K562 (cell line): ENCODE data around the gene HDAC5. TPM values are rescaled to one million over a fixed set of nuclear protein-coding genes. Genes with fewer than 3 reads are reported as not detected.
A peak's percentile ranks its signal among the peaks of the same experiment; 100 is the strongest.

ENCODE experiments used
- ATAC-seq: fragments of 200-7000 bp; cut with Tn5 transposase; 3 replicates; pipeline ENCODE4 v1.9.1; 2020; ENCODE audit warnings: moderate library complexity
- BruUV-seq: library from RNA; stranded (reverse); fragments of 400-500 nt; replicated peaks from 2 replicates; lab custom pipeline; 2021; lab: Mats Ljungman, UMichigan
- CTCF ChIA-PET: fragments of 300-600 bp; formaldehyde crosslinking; extraction: SDS; loops from one replicate; lab custom pipeline; 2021; ENCODE audit warnings: low intra/inter-chr PET ratio; lab: Yijun Ruan, JAX
- POLR2A ChIA-PET: fragments of 300-600, 350-650 bp; sonication (Branson Sonifier 250); formaldehyde crosslinking; extraction: SDS; loops from one replicate; lab custom pipeline; 2021; ENCODE audit warnings: antibody characterized with exemption, inconsistent platforms; lab: Yijun Ruan, JAX
- DNase-seq, 4 experiments: peaks; one replicate each; pipeline versions ENCODE4 v3.0.0 to v3.0.0-alpha.2; 2011 to 2018; ENCODE audit warnings: low spot score in 3 of 4, mixed read lengths in 3 of 4; ENCODE audit errors: extremely low read depth in 1 of 4
- FAIRE-seq: peaks from 2 replicates; lab custom pipeline; 2011; peaks lifted over from hg19 to GRCh38; lab: Jason Lieb, UNC
- H2AFZ ChIP-seq: 2 replicates; pipeline ENCODE4 v1.6.0; 2011; ENCODE audit warnings: low read depth, low read length, control low read depth, inconsistent platforms
- H3K27ac ChIP-seq: fragments of 200-600 bp; 3 replicates; pipeline ENCODE4 v1.8.0; 2011; ENCODE audit warnings: low read depth, mild to moderate bottlenecking, control low read depth, inconsistent platforms, low read length, moderate library complexity, mixed read lengths; ENCODE audit errors: extremely low read depth
- H3K27me3 ChIP-seq, 2 experiments: fragments of 300-600 bp in 1 of 2; 2 replicates in 1 of 2; 3 replicates in 1 of 2; pipeline versions ENCODE4 v1.6.0 to v1.8.0; 2011; ENCODE audit warnings: inconsistent platforms in 2 of 2, low read length in 2 of 2, mild to moderate bottlenecking in 1 of 2, mixed read lengths in 1 of 2, moderate library complexity in 1 of 2; ENCODE audit not compliant: control insufficient read depth in 2 of 2, insufficient read depth in 2 of 2
- H3K36me3 ChIP-seq: fragments of 300-600 bp; 3 replicates; pipeline ENCODE4 v1.8.0; 2011; ENCODE audit warnings: mild to moderate bottlenecking, low read length, inconsistent platforms; ENCODE audit not compliant: control insufficient read depth, insufficient read depth
- H3K4me1 ChIP-seq, 2 experiments: fragments of 200-600 bp in 1 of 2; replicated peaks in 1 of 2; 2 replicates in 1 of 2; 3 replicates in 1 of 2; pipeline versions ENCODE4 v1.5.1 to v1.8.0; 2011; ENCODE audit warnings: inconsistent platforms in 2 of 2, low read length in 2 of 2, mild to moderate bottlenecking in 1 of 2, mixed read lengths in 1 of 2, moderate library complexity in 1 of 2; ENCODE audit not compliant: control insufficient read depth in 2 of 2, insufficient read depth in 2 of 2
- H3K4me2 ChIP-seq: 2 replicates; pipeline ENCODE4 v1.6.1; 2011; ENCODE audit warnings: low read length, control low read depth, inconsistent platforms, mixed read lengths; ENCODE audit not compliant: insufficient read depth
- H3K4me3 ChIP-seq: fragments of 200-600 bp; sonication (generic), shearing (Covaris generic); 2 replicates; pipeline ENCODE4 v1.5.1; 2016; ENCODE audit warnings: control low read depth, inconsistent platforms
- H3K79me2 ChIP-seq: fragments of 200-600 bp; 3 replicates; pipeline ENCODE4 v1.8.0; 2011; ENCODE audit warnings: low read length, inconsistent platforms; ENCODE audit not compliant: control insufficient read depth, insufficient read depth
- H3K9ac ChIP-seq, 2 experiments: 2 replicates each; pipeline versions ENCODE4 v1.6.0 to v1.6.1; 2011; ENCODE audit warnings: low read depth in 2 of 2, low read length in 2 of 2, control low read depth in 1 of 2, inconsistent platforms in 1 of 2, mild to moderate bottlenecking in 1 of 2, mixed read lengths in 1 of 2; ENCODE audit not compliant: insufficient read depth in 1 of 2
- H3K9me1 ChIP-seq: one replicate; pipeline ENCODE4 v1.6.0; 2011; ENCODE audit warnings: inconsistent platforms, mild to moderate bottlenecking, low read length, moderate library complexity; ENCODE audit not compliant: control insufficient read depth, insufficient read depth
- H3K9me3 ChIP-seq: replicated peaks from 2 replicates; pipeline ENCODE4 v1.5.1; 2011; ENCODE audit warnings: low read depth, low read length, inconsistent platforms; ENCODE audit not compliant: control insufficient read depth, insufficient read depth
- H4K20me1 ChIP-seq: replicated peaks from 2 replicates; pipeline ENCODE4 v1.6.1; 2011; ENCODE audit warnings: low read length, inconsistent platforms, mixed read lengths; ENCODE audit not compliant: control insufficient read depth, insufficient read depth
- BRD4 ChIP-seq: fragments of 200-600 bp; sonication (generic); IDR thresholded peaks from 2 replicates; pipeline ENCODE4 v1.6.1; 2017; ENCODE audit warnings: inconsistent platforms
- FOXJ2 ChIP-seq: fragments of 200-800 bp; sonication (Bioruptor generic); IDR thresholded peaks from 2 replicates; pipeline ENCODE4 v1.6.1; 2016; ENCODE audit warnings: missing genetic modification characterization, missing compliant biosample characterization
- GABPA ChIP-seq: fragments of 200-800 bp; sonication (Bioruptor generic); conservative IDR thresholded peaks from 2 replicates; pipeline ENCODE4 v1.6.1; 2016; ENCODE audit warnings: low read depth, missing genetic modification characterization, missing compliant biosample characterization
- HCFC1 ChIP-seq: IDR thresholded peaks from 2 replicates; pipeline ENCODE4 v1.6.1; 2012; ENCODE audit warnings: low read depth, low read length, improper control_type of control experiment
- KDM5B ChIP-seq: fragments of 200-600 bp; sonication (generic); IDR thresholded peaks from 2 replicates; pipeline ENCODE4 v1.6.1; 2012; ENCODE audit warnings: low read depth, mild to moderate bottlenecking, moderate library complexity, low read length, control low read depth, inconsistent platforms; ENCODE audit not compliant: insufficient replicate concordance
- KLF10 ChIP-seq: fragments of 250-450 bp; sonication (Bioruptor Pico); IDR thresholded peaks from 2 replicates; pipeline ENCODE4 v1.6.1; 2021; ENCODE audit warnings: matching md5 sums
- NFE2 ChIP-seq: IDR thresholded peaks from 2 replicates; pipeline ENCODE4 v1.6.1; 2014; ENCODE audit warnings: antibody characterized with exemption, low read depth
- NFIX ChIP-seq: fragments of 250-450 bp; sonication (Bioruptor Pico); IDR thresholded peaks from 2 replicates; pipeline ENCODE4 v1.4.0; 2020; ENCODE audit warnings: low read depth, mild to moderate bottlenecking, moderate library complexity
- PCBP2 ChIP-seq: fragments of 200-400 bp; formaldehyde crosslinking; IDR thresholded peaks from 2 replicates; pipeline ENCODE4 v1.6.1; 2018; ENCODE audit warnings: low read length, low read depth, mild to moderate bottlenecking, moderate library complexity; ENCODE audit not compliant: poor library complexity, severe bottlenecking
- SMAD4 ChIP-seq: fragments of 250-450 bp; sonication (Bioruptor Pico); conservative IDR thresholded peaks from 2 replicates; pipeline ENCODE4 v1.8.0; 2021; ENCODE audit warnings: inconsistent platforms, mild to moderate bottlenecking, moderate library complexity
- TFAM ChIP-seq: fragments of 250-450 bp; sonication (Bioruptor Pico); conservative IDR thresholded peaks from 2 replicates; pipeline ENCODE4 v1.5.0; 2021; ENCODE audit warnings: mild to moderate bottlenecking, moderate library complexity
- TRIM24 ChIP-seq, 2 experiments: fragments of 450-650 bp; IDR thresholded peaks; 2 replicates each; pipeline ENCODE4 v1.6.1; 2016
- VEZF1 ChIP-seq: fragments of 200-800 bp; sonication (Bioruptor generic); IDR thresholded peaks from 2 replicates; pipeline ENCODE4 v1.6.1; 2017; ENCODE audit warnings: missing genetic modification characterization, missing compliant biosample characterization
- ZNF24 ChIP-seq: fragments of 450-650 bp; IDR thresholded peaks from 2 replicates; pipeline ENCODE4 v1.6.1; 2016
- ZNF408 ChIP-seq: fragments of 250-450 bp; sonication (Bioruptor Pico); IDR thresholded peaks from 2 replicates; pipeline ENCODE4 v1.4.0; 2020; ENCODE audit warnings: low read depth, mild to moderate bottlenecking, moderate library complexity
- ZNF561 ChIP-seq: fragments of 450-650 bp; formaldehyde crosslinking; conservative IDR thresholded peaks from 2 replicates; pipeline ENCODE4 v1.4.0; 2020; ENCODE audit warnings: mild to moderate bottlenecking, moderate library complexity
- WGBS: fragments of 100-300 bp; shearing (Covaris generic); methylation state at CpG from one replicate; pipeline ENCODE4 v1.1.6; 2016; ENCODE audit warnings: low coverage, mixed read lengths; ENCODE audit not compliant: insufficient coverage; ENCODE audit errors: missing lambda C conversion rate; 5-methylcytosine and 5-hydroxymethylcytosine counted together
- in situ Hi-C: fragments of 300-500 bp; cut with MboI; formaldehyde crosslinking; loops from 4 replicates; pipeline ENCODE4 v1.15.0; 2018; ENCODE audit warnings: inconsistent platforms, mixed read lengths
- intact Hi-C: fragments of 100-400 bp; cut with micrococcal nuclease; formaldehyde crosslinking; loops from 2 replicates; pipeline ENCODE4 v1.14.2; 2022
- polyA plus RNA-seq, 8 experiments: library from polyadenylated mRNA; depleted of rRNA in 4 of 8; stranded (reverse) in 5 of 8; unstranded in 3 of 8; fragments of >200 nt; fragmentation: Nextera tagmentation in 2 of 8; fragmentation: Illumina TruSeq in 1 of 8; extraction: Ambion mirVana in 2 of 8; extraction: Trizol in 1 of 8; gene quantifications; 2 replicates each; pipeline versions ENCODE4 v1.2.1 to v1.2.3, GENCODE V29; 2011 to 2014; ENCODE audit warnings: inconsistent platforms in 1 of 8, missing spikeins in 1 of 8
- total RNA-seq, 7 experiments: library from RNA; depleted of rRNA in 6 of 7; stranded (reverse); fragments of >200 nt in 6 of 7; fragmentation: Illumina TruSeq in 2 of 7; extraction: Trizol in 2 of 7; gene quantifications; 2 replicates each; pipeline versions ENCODE4 v1.2.1 to v1.2.3, GENCODE V29; 2011 to 2021; ENCODE audit warnings: low replicate concordance in 1 of 7
- TF ChIP-seq, protein P1 (sequence below): fragments of 450-650 bp; IDR thresholded peaks from one replicate; pipeline ENCODE4 v1.6.1; 2018; ENCODE audit warnings: mild to moderate bottlenecking, moderate library complexity; ENCODE audit not compliant: partially characterized antibody
- TF ChIP-seq, protein P2 (sequence below): sonication (generic); formaldehyde crosslinking; IDR thresholded peaks from 2 replicates; pipeline ENCODE4 v1.8.0; 2022; ENCODE audit warnings: missing genetic modification reagents, mild to moderate bottlenecking, moderate library complexity, borderline replicate concordance
- TF ChIP-seq, protein P3 (sequence below): sonication (generic); formaldehyde crosslinking; IDR thresholded peaks from 2 replicates; pipeline ENCODE4 v1.9.0; 2022; ENCODE audit warnings: mild to moderate bottlenecking, missing genetic modification reagents

HDAC5 gene
- total and polyA plus RNA-seq, 9 of the 15 experiments (the other 6 are each of a cell fraction or from before 2014, with no cell fraction given) = 0.45 to 26.2 (median 16.4) TPM

- Histone ChIP-seq H3K9me1 (no peaks in the 10 kb centered on the region), H2AFZ (peak overlapping the region; percentile 78), H3K9ac (peak overlapping the region; percentile 93), H3K4me2 (peak overlapping the region; percentile 99), H3K79me2 (peaks cover 59% of the 10 kb centered on the region), H4K20me1 (peaks cover 10% of the 10 kb centered on the region; the same call in 1 of the 2 replicates), H3K4me3 (peak overlapping the region; percentile 94), H3K36me3 (peaks cover 35% of the 10 kb centered on the region), H3K4me1 (peaks cover 28 to 30% of the 10 kb centered on the region in 2 experiments; a peak in 4 of 5 replicates), H3K9me3 (no peaks in the 10 kb centered on the region), H3K27ac (peak overlapping the region; percentile 95), H3K27me3 (no peaks in the 10 kb centered on the region)
- peak; percentile 42 for FAIRE-seq
- BruUV-seq = no TSS peak
- intact Hi-C loops (no loop called here), in situ Hi-C loops (no loop called here)
- DNase-seq = peak in 1 of 4 experiments; percentile 33
- ChIA-PET POLR2A (interaction anchor here (0.6 to 2.3 kb wide), 9 partner anchors 8 to 63 kb away, joined by 3 to 11 read pairs (median 3); partner anchors contain the start of gene HDAC5), CTCF (no interaction called here)
- no peak for ATAC-seq
- WGBS = 0% methylated on average over 7 of the region's 9 CpGs
- TF ChIP-seq NFIX (CRISPR knock-in tag) (no peak), GABPA (tag) (no peak), VEZF1 (no peak), ZNF408 (CRISPR knock-in tag) (no peak), NFE2 (no peak), TRIM24 (IDR thresholded peaks at IDR 0.05) (no peak), ZNF24 (no peak), SMAD4 (no peak), KDM5B (peak; percentile 15), HCFC1 (no peak), TFAM (CRISPR knock-in tag) (no peak), KLF10 (CRISPR knock-in tag) (no peak), BRD4 (no peak), FOXJ2 (tag) (no peak), ZNF561 (CRISPR knock-in tag) (no peak), PCBP2 (no peak)
- TF ChIP-seq, protein P1, sequence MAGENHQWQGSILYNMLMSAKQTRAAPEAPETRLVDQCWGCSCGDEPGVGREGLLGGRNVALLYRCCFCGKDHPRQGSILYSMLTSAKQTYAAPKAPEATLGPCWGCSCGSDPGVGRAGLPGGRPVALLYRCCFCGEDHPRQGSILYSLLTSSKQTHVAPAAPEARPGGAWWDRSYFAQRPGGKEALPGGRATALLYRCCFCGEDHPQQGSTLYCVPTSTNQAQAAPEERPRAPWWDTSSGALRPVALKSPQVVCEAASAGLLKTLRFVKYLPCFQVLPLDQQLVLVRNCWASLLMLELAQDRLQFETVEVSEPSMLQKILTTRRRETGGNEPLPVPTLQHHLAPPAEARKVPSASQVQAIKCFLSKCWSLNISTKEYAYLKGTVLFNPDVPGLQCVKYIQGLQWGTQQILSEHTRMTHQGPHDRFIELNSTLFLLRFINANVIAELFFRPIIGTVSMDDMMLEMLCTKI = no peak
- TF ChIP-seq, protein P2, sequence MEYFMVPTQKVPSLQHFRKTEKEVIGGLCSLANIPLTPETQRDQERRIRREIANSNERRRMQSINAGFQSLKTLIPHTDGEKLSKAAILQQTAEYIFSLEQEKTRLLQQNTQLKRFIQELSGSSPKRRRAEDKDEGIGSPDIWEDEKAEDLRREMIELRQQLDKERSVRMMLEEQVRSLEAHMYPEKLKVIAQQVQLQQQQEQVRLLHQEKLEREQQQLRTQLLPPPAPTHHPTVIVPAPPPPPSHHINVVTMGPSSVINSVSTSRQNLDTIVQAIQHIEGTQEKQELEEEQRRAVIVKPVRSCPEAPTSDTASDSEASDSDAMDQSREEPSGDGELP (CRISPR knock-in tag) = no peak
- TF ChIP-seq, protein P3, sequence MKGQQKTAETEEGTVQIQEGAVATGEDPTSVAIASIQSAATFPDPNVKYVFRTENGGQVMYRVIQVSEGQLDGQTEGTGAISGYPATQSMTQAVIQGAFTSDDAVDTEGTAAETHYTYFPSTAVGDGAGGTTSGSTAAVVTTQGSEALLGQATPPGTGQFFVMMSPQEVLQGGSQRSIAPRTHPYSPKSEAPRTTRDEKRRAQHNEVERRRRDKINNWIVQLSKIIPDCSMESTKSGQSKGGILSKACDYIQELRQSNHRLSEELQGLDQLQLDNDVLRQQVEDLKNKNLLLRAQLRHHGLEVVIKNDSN (CRISPR knock-in tag) = no peak
These were observed 57.7 kb downstream of the HDAC5 start for GRCh38 chr17:44065668-44066203.
